ENCODE data around the gene CFAP410.

The CFAP410 gene

GRCh38 chr21:44301961-44302406 is 37.2 kb downstream of the CFAP410 start:
- DNase-seq (ENCODE audit: low read depth), result no peak
- H3K4me3 ChIP-seq (ENCODE audit: low read depth, low read length), result no peak overlapping the region
- TF ChIP-seq POLR2A (IDR thresholded peaks at IDR 0.05; ENCODE audit: extremely low read depth, insufficient read length) (no peak), MYC (IDR thresholded peaks at IDR 0.05; ENCODE audit: low read depth, low read length) (no peak), MAX (IDR thresholded peaks at IDR 0.05; ENCODE audit: low read depth, low read length) (no peak), CTCF (IDR thresholded peaks at IDR 0.05; ENCODE audit: low read depth, low read length) (no peak)

DNA sequence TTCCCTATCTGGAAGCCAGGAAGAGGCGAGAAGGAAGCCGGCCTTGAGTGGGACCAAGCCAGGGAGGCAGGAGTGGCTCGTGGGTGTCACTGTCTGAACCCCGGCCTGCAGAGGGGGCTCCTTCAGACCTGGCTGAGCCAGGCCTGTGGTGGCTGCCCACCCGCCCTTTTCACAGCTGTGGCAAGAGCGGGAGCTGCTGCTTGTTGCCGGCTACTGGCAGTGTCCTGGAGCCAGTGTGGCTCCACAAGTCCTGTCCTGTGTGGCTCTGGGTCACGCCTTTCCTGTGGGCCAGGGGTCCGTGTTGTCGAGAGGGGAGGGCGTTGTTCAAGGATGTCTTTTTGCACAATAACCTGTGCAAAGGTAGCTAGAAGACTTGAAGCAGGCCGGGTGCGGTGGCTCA is 38.0 kb downstream of the CFAP410 start:
- TF ChIP-seq POLR2A (IDR thresholded peaks at IDR 0.05; ENCODE audit: extremely low read depth, insufficient read length), result no peak
- TF ChIP-seq MAX (IDR thresholded peaks at IDR 0.05; ENCODE audit: low read depth, low read length), result no peak
- TF ChIP-seq MYC (IDR thresholded peaks at IDR 0.05; ENCODE audit: low read depth, low read length), result no peak
- DNase-seq (ENCODE audit: low read depth), result no peak

GRCh38 chr21:44300262-44300959 is 38.8 kb downstream of the CFAP410 start:
- DNase-seq (ENCODE audit: low read depth), result peak; percentile 72
- H3K4me3 ChIP-seq (ENCODE audit: low read depth, low read length), result peak overlapping the region; percentile 69
- TF ChIP-seq POLR2A (IDR thresholded peaks at IDR 0.05; ENCODE audit: extremely low read depth, insufficient read length) (no peak), CTCF (IDR thresholded peaks at IDR 0.05; ENCODE audit: low read depth, low read length) (no peak), MAX (IDR thresholded peaks at IDR 0.05; ENCODE audit: low read depth, low read length) (peak; percentile 31), MYC (IDR thresholded peaks at IDR 0.05; ENCODE audit: low read depth, low read length) (peak; percentile 11; the same call in 1 of the 2 replicates)

More for the DNA sequence above, 38.0 kb downstream of the CFAP410 start:
- peak overlapping the region; percentile 69 for H3K4me3 ChIP-seq (ENCODE audit: low read depth, low read length)

GRCh38 chr21:44299458-44300261 is 39.5 kb downstream of the CFAP410 start, which contains the start of gene PFKL:
TSS of gene PFKL (plus strand) at chr21:44300053. CDS start at chr21:44300106, 53 bp downstream.
- TF ChIP-seq POLR2A (IDR thresholded peaks at IDR 0.05; ENCODE audit: extremely low read depth, insufficient read length) (peak; percentile 52), MYC (IDR thresholded peaks at IDR 0.05; ENCODE audit: low read depth, low read length) (peak; percentile 43; the same call in 1 of the 2 replicates), MAX (IDR thresholded peaks at IDR 0.05; ENCODE audit: low read depth, low read length) (no peak; the same call in 1 of the 2 replicates), CTCF (IDR thresholded peaks at IDR 0.05; ENCODE audit: low read depth, low read length) (no peak)
- peak; percentile 96 for DNase-seq (ENCODE audit: low read depth)
- peak within 1 kb of the TSS; percentile 69 for H3K4me3 ChIP-seq (ENCODE audit: low read depth, low read length)

DNA sequence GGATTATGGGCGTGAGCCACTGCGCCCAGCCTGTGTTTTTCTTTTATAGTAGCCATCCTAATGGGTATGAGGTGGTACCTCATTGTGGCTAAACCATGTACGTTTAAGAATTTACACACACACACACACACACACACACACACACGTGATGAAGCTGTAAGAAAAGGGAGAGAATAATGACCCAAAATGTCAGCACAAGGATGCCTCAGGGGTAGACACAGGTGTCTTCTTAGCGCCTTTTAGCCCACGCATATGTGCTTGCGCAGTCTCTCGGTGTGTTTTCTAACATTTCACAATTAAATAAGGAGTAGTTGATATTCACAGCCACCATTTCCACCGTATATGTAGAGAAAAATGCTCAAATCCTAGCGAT is 40.1 kb downstream of the CFAP410 start:
- TF ChIP-seq MAX (IDR thresholded peaks at IDR 0.05; ENCODE audit: low read depth, low read length) (no peak), MYC (IDR thresholded peaks at IDR 0.05; ENCODE audit: low read depth, low read length) (no peak), CTCF (IDR thresholded peaks at IDR 0.05; ENCODE audit: low read depth, low read length) (no peak), POLR2A (IDR thresholded peaks at IDR 0.05; ENCODE audit: extremely low read depth, insufficient read length) (no peak)
- peak overlapping the region; percentile 67 for H3K4me3 ChIP-seq (ENCODE audit: low read depth, low read length)
- DNase-seq (ENCODE audit: low read depth), result no peak
